Thoracic aorta (tissue), 2 donors: ENCODE data around the gene DNAJA3. TPM values are rescaled to one million over a fixed set of nuclear protein-coding genes. Genes with fewer than 3 reads are reported as not detected.
"Not testable (repeated sequence)": the region's sequence is repeated elsewhere in the genome, so short reads cannot be mapped to it uniquely, and the experiment has no call there.

ENCODE experiments used
- ATAC-seq: fragments of 150-250 bp; one replicate; pipeline ENCODE4 v1.8.0; 2017; ENCODE audit warnings: low read depth; ENCODE audit not compliant: insufficient number of reproducible peaks, low FRiP score
- DNase-seq: peaks from one replicate; pipeline ENCODE4 v3.0.0-alpha.2; 2020; ENCODE audit warnings: low spot score
- H3K27ac ChIP-seq, 2 donors: fragments of 200-600 bp; sonication (generic); 1 replicate in 1 of 2; 2 replicates in 1 of 2; pipeline ENCODE4 v1.5.1; 2016; ENCODE audit warnings: mild to moderate bottlenecking in 2 of 2, moderate library complexity in 2 of 2
- H3K27me3 ChIP-seq: fragments of 200-600 bp; sonication (generic); replicated peaks from 2 replicates; pipeline ENCODE4 v1.6.0; 2016; ENCODE audit warnings: mild to moderate bottlenecking; ENCODE audit not compliant: insufficient read depth
- H3K36me3 ChIP-seq: fragments of 200-600 bp; sonication (generic); one replicate; pipeline ENCODE4 v1.5.1; 2016
- H3K4me1 ChIP-seq, 2 donors: fragments of 200-600 bp; sonication (generic); 1 replicate in 1 of 2; 2 replicates in 1 of 2; pipeline versions ENCODE4 v1.5.1 to v1.6.0; 2016; ENCODE audit warnings: low read depth in 2 of 2, mild to moderate bottlenecking in 1 of 2; ENCODE audit not compliant: control insufficient read depth in 1 of 2
- H3K4me3 ChIP-seq: fragments of 200-600 bp; sonication (generic); 2 replicates; pipeline ENCODE4 v1.5.1; 2016; ENCODE audit warnings: mild to moderate bottlenecking
- H3K9me3 ChIP-seq: fragments of 200-600 bp; sonication (generic); 2 replicates; pipeline ENCODE4 v1.5.1; 2016
- total RNA-seq, 2 donors: library from RNA; depleted of rRNA; stranded (reverse); fragments of >200 nt; gene quantifications; one replicate each; pipeline versions ENCODE4 v1.1.0 to v1.2.3, GENCODE V29; 2016
- TF ChIP-seq, protein P1 (sequence below): fragments of 200-600 bp; sonication (generic); IDR thresholded peaks from one replicate; pipeline ENCODE4 v1.5.1; 2019; ENCODE audit warnings: antibody characterized with exemption

The DNAJA3 gene
- total RNA-seq, 2 donors from 2014 or later, result 35.2 to 52.2 TPM

DNA sequence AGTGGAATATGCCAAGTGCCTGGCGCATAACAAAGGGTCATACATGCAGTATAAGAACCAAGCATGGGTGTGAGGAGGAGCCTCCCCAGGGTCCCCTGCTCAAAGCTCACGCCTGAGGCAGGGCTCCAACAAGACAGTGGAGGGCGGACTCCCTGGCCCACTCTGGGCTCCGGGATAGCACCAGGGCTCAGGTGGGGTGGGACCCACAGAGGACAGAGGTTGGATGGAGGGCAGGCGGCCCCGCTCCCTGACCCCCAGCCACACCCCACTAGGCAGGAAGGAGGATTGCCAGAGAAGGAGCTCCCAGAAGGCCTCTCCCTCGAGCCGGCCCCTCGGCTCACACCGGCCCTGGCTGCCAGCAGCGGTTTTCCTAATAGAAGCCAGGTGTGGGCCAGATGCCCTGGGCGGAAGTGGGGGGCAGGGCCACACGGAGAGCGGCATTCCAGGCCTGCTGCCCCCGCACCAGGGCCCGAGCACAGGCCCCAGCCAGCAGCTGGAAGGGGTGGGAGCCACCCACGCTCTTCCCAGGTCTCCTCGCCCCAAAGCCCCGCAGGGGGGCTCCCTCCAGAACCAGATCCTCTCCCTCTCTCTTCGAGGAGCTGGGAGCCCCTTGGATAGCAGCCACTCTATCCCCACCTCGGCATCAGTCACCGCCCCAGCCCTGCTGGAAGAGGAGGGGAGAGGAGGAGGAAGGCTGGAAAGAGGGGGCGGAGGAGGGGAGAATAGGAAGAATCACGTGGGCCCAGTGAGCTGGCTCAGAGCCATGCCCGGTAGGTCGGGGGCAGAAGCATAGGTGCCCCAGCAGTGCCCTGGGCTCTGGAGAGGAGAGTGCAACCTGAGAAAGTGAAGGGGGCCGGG lies 33.1 kb upstream of the DNAJA3 start:
- Histone ChIP-seq H3K9me3 (no peaks in the 10 kb centered on the region), H3K4me1 (peaks cover 33 to 51% of the 10 kb centered on the region in 2 donors), H3K36me3 (no peaks in the 10 kb centered on the region), H3K4me3 (no peak overlapping the region), H3K27me3 (no peaks in the 10 kb centered on the region), H3K27ac (peak overlapping the region; percentile 94 to 99)
- DNase-seq, result no peak
- ATAC-seq, result peak; percentile 22
- TF ChIP-seq, protein P1, sequence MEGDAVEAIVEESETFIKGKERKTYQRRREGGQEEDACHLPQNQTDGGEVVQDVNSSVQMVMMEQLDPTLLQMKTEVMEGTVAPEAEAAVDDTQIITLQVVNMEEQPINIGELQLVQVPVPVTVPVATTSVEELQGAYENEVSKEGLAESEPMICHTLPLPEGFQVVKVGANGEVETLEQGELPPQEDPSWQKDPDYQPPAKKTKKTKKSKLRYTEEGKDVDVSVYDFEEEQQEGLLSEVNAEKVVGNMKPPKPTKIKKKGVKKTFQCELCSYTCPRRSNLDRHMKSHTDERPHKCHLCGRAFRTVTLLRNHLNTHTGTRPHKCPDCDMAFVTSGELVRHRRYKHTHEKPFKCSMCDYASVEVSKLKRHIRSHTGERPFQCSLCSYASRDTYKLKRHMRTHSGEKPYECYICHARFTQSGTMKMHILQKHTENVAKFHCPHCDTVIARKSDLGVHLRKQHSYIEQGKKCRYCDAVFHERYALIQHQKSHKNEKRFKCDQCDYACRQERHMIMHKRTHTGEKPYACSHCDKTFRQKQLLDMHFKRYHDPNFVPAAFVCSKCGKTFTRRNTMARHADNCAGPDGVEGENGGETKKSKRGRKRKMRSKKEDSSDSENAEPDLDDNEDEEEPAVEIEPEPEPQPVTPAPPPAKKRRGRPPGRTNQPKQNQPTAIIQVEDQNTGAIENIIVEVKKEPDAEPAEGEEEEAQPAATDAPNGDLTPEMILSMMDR, result no peak

DNA sequence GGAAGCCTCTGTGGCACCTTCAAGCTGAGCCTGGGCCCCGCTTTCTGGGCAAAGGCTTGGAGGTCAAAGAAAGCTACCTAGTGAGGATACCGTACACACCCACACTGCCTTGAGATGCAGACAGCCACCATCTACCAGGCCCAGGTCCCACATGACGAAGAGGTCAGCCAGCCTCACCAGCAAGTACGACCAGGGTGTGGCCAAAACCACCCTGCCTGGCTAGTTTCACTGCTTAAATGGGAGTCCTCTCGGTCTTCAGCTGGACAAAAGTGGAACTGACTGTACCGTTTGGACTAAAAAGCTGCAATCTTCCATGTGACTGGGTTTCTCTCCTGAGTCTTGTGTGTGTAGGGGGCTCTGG lies 32.4 kb upstream of the DNAJA3 start:
- DNase-seq (no peak), ATAC-seq (no peak)
- H3K4me3 ChIP-seq, result no peak overlapping the region
- no peaks in the 10 kb centered on the region for H3K36me3 ChIP-seq
- H3K4me1 ChIP-seq, result peaks cover 29 to 45% of the 10 kb centered on the region in 2 donors
- no peaks in the 10 kb centered on the region for H3K27me3 ChIP-seq
- H3K9me3 ChIP-seq, result no peaks in the 10 kb centered on the region
- TF ChIP-seq, protein P1, result peak; percentile 23
- peak overlapping the region; percentile 94 to 99 for H3K27ac ChIP-seq

DNA sequence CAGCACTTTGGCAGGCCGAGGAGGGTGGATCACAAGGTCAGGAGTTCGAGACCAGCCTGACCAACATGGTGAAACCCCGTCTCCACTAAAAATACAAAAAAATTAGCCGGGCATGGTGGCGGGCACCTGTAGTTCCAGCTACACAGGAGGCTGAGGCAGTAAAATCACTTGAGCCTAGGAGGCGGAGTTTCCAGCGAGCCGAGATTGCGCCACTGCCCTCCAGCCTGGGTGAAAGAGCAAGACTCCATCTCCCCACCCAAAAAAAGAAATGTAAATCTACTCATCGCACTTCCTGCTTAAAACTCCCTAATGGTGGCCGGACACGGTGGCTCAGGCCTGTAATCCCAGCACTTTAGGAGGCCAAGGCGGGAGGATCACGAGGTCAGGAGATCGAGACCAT lies 31.8 kb upstream of the DNAJA3 start:
- Histone ChIP-seq H3K27ac (peak overlapping the region; percentile 94 to 99), H3K4me1 (peaks cover 23 to 44% of the 10 kb centered on the region in 2 donors)
- H3K4me3 ChIP-seq, H3K9me3 ChIP-seq, H3K27me3 ChIP-seq, ATAC-seq, DNase-seq, H3K36me3 ChIP-seq: not testable (repeated sequence)

DNA sequence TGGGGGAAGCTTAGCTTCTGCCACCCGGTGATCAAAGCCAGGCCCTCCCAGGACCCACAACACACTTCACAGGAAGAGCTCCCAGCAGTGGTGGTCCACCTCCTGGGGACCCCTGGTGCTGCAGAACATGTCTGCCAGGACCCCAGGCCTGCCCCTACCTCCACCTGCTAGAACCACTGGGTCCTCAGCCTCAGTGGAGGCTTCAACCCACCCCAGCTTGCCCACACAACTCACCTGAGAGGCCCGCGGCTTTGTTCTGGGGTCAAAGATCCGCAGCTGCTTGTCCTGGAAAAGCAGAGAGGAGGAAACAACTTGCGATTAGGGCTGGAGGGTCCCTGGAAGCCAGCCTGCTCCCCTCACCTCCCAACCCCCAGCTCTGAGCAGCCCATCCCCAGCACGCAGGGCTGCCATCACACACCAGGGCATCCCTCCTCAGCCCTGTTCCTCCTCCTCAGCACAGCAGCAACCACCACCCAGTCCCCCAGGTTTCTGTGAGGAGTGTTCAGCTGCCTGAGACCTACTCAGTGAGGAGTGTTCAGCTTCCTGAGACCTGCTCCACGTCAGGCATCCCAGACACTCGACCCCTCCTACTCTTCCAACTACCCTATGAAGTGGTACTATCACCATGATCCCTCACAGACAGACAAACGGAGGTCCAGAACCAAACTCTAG lies 30.5 kb upstream of the DNAJA3 start:
- Histone ChIP-seq H3K27me3 (no peaks in the 10 kb centered on the region), H3K27ac (no peak overlapping the region), H3K36me3 (no peaks in the 10 kb centered on the region), H3K4me3 (no peak overlapping the region), H3K9me3 (no peaks in the 10 kb centered on the region), H3K4me1 (peaks cover 15 to 34% of the 10 kb centered on the region in 2 donors)
- ATAC-seq, result no peak
- no peak for DNase-seq
- TF ChIP-seq, protein P1, result no peak

DNA sequence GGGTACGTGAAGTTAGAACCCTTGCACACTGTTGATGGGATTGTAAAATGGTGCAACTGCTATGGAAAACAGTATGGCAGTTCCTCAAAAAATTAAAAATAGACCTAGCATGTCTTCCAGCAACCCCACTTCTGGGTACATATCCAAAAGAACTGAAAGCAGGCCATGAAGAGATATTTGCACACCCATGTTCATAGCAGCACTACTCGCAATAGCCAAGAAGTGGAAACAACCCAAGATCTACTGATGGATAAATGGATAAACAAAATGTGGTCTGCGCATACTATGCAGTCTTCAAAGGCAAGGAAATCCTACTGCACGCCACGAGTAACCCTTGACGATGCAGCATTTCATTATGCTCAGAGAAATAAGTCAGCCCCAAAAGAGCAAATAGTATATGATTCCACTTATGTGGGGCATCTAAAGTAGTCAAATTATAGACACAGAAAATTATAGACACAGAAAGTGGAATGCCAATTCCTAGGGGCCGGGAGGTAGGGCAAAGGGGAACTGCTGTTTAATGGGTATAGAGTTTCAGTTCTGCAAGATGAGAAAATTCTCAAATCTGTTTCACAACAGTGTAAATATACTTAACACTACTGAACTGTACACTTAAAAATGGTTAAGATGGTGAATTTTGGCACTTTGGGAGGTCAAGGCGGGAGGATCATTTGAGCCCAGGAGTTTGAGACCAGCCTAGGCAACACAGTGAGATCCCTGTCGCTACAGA lies 26.5 kb upstream of the DNAJA3 start:
- TF ChIP-seq, protein P1, result no peak
- H3K4me3 ChIP-seq, result no peak overlapping the region
- ATAC-seq (no peak), DNase-seq (no peak)
- H3K27me3 ChIP-seq, result no peaks in the 10 kb centered on the region
- peaks cover 3% of the 10 kb centered on the region for H3K36me3 ChIP-seq
- peaks cover 0 to 9% of the 10 kb centered on the region in 2 donors for H3K4me1 ChIP-seq
- no peak overlapping the region for H3K27ac ChIP-seq
- no peaks in the 10 kb centered on the region for H3K9me3 ChIP-seq
